ENCODE measurements around the gene DNAJC12. TPM values are rescaled to one million over a fixed set of nuclear protein-coding genes. Genes with fewer than 3 reads are reported as not detected.

Gene DNAJC12
- polyA plus RNA-seq, 2 of the 4 experiments (the other 2 are of a cell fraction), result 19.1 to 80.0 TPM

DNA sequence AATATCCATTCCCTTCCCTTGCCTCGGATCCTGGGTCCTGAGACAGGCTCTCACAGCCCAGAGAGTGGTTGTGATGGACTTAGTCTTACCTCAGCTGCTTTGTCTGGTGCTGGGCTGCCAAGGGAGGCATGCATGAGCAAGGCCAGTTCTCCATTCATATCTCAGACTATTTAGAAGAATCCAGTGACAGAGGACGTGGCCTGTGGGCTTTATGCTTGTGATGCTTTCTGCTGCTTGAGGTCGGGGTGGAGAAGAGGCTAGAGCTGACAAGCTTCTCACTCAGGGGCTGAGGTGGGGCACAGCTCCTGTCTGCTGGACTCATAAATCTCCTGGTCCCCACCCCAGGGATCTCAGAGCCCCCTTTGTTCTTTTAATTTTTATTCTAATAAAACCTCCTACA is 66.8 kb downstream of the DNAJC12 start:
- H3K4me3 ChIP-seq, result no peak overlapping the region
- TF ChIP-seq HOXB5 (CRISPR knock-in tag; IDR thresholded peaks at IDR 0.05), result no peak
- TF ChIP-seq ZNF302 (CRISPR knock-in tag; IDR thresholded peaks at IDR 0.05), result no peak
- no peak for TF ChIP-seq HEYL (CRISPR knock-in tag; IDR thresholded peaks at IDR 0.05)
- no peak for TF ChIP-seq HOXA7 (CRISPR knock-in tag; IDR thresholded peaks at IDR 0.05)
- TF ChIP-seq RARB (CRISPR knock-in tag; IDR thresholded peaks at IDR 0.05), result no peak
- CTCF ChIA-PET, result interaction anchor here (1.4 to 7.1 kb wide), 4 partner anchors 8 to 104 kb away, joined by 4 to 68 read pairs (median 8); no protein-coding TSS in a partner anchor
- H3K9me3 ChIP-seq, result no peaks in the 10 kb centered on the region
- DNase-seq (ENCODE audit: low read depth in 1 of 2, low spot score in 1 of 2), result no peak
- WGBS (ENCODE audit: missing lambda C conversion rate), result 44% methylated on average over 3 of the region's 3 CpGs
- no peak for FAIRE-seq
- H3K4me2 ChIP-seq, result no peak overlapping the region
- no peaks in the 10 kb centered on the region for H3K4me1 ChIP-seq
- H3K27ac ChIP-seq, result no peak overlapping the region
- ATAC-seq, result no peak
- POLR2A ChIA-PET, result no interaction called here

GRCh38 chr10:67770537-67770936 is 67.5 kb downstream of the DNAJC12 start:
- H3K9me3 ChIP-seq, result no peaks in the 10 kb centered on the region
- no peaks in the 10 kb centered on the region for H3K4me1 ChIP-seq
- no peak for TF ChIP-seq ZSCAN20 (CRISPR knock-in tag; IDR thresholded peaks at IDR 0.05)
- POLR2A ChIA-PET, result no interaction called here
- H3K4me2 ChIP-seq, result no peak overlapping the region
- no peak for FAIRE-seq
- DNase-seq (ENCODE audit: low read depth in 1 of 2, low spot score in 1 of 2), result no peak
- H3K4me3 ChIP-seq, result no peak overlapping the region
- H3K27ac ChIP-seq, result no peak overlapping the region
- CTCF ChIA-PET, result interaction anchor here (0.9 to 7.1 kb wide), 5 partner anchors 8 to 104 kb away, joined by 3 to 68 read pairs (median 7); no protein-coding TSS in a partner anchor
- no peak for ATAC-seq

- no peaks in the 10 kb centered on the region for H3K9me3 ChIP-seq
- H3K4me2 ChIP-seq, result no peak overlapping the region
- no peak overlapping the region for H3K27ac ChIP-seq
- H3K4me1 ChIP-seq, result no peaks in the 10 kb centered on the region
- DNase-seq (ENCODE audit: low read depth in 1 of 2, low spot score in 1 of 2) (no peak), ATAC-seq (no peak), FAIRE-seq (no peak)
- ChIA-PET POLR2A (no interaction called here), CTCF (interaction anchor here (0.5 to 7.1 kb wide), 6 partner anchors 12 to 81 kb away, joined by 3 to 68 read pairs (median 3); no protein-coding TSS in a partner anchor)
- TF ChIP-seq RCOR1 (IDR thresholded peaks at IDR 0.05; ENCODE audit: low read depth, low read length), result no peak
- TF ChIP-seq, protein P1, sequence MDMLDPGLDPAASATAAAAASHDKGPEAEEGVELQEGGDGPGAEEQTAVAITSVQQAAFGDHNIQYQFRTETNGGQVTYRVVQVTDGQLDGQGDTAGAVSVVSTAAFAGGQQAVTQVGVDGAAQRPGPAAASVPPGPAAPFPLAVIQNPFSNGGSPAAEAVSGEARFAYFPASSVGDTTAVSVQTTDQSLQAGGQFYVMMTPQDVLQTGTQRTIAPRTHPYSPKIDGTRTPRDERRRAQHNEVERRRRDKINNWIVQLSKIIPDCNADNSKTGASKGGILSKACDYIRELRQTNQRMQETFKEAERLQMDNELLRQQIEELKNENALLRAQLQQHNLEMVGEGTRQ (IDR thresholded peaks at IDR 0.05), result peak; percentile 65
- H3K4me3 ChIP-seq, result no peak overlapping the region
- 75% methylated on average over 2 of the region's 2 CpGs for WGBS (ENCODE audit: missing lambda C conversion rate)
Measured at GRCh38 chr10:67767244-67767643, 70.7 kb downstream of the DNAJC12 start.

DNA sequence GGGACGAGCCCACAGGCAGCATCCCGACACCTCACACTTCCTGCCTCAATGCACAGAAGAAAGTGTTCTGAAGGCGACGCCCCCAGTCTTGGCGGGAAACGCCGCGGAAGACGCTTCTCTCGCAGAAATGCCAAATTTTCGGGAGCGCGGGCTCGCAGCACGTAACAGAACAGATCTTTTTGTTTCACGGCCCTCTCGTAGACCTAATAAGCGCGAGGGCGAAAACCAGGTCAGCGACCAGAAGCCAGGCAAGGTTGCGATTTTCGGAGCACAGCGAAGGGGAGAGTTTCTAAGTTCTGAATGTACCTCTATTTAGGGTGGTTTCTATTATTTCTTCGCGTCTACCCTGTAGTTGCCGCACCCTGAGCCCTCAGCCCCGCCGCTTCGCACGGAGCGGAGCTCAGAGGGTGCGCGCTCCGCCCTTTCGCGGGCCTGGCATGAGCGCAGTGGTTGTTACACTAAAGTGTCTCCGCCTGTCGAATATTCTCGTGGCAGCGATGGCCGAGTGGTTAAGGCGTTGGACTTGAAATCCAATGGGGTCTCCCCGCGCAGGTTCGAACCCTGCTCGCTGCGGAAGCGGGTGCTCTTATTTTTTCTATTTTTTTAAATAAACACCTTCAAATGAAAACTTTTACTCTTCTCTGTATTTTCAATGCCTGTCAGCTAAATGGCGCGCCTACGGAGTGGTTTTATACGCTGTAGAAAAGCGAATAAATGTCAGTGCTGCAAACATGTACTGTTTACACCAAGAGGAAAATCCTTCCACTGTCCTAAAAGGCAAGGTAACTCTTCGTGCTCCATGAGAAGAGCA is 73.8 kb downstream of the DNAJC12 start:
- H3K4me2 ChIP-seq, result peak overlapping the region; percentile 92
- CTCF ChIA-PET, result interaction anchor here (0.9 to 1.5 kb wide), 5 partner anchors 13 to 445 kb away, joined by 3 to 7 read pairs (median 6); no protein-coding TSS in a partner anchor
- WGBS (ENCODE audit: missing lambda C conversion rate), result under 1% methylated on average over 54 of the region's 56 CpGs
- H3K27ac ChIP-seq, result peak overlapping the region; percentile 89 to 90
- H3K4me3 ChIP-seq, result peak overlapping the region; percentile 65
- FAIRE-seq (peak; percentile 23), DNase-seq (ENCODE audit: low read depth in 1 of 2, low spot score in 1 of 2) (peak; percentile 61 to 96), ATAC-seq (peak; percentile 83 to 90)
- H3K9me3 ChIP-seq, result no peaks in the 10 kb centered on the region
- POLR2A ChIA-PET, result interaction anchor here (0.6 to 1.1 kb wide), 2 partner anchors 16 to 264 kb away, joined by 3 to 4 read pairs; no protein-coding TSS in a partner anchor
- no peaks in the 10 kb centered on the region for H3K4me1 ChIP-seq
- TF ChIP-seq EHMT2 (IDR thresholded peaks at IDR 0.05; ENCODE audit: low read depth) (no peak), SMC3 (IDR thresholded peaks at IDR 0.05) (0 out of 3 replicates have a peak, but pooled peaks have one; percentile 31), BHLHE40 (IDR thresholded peaks at IDR 0.05; ENCODE audit: low read depth, low read length) (no peak), RFX5 (IDR thresholded peaks at IDR 0.05) (peak; percentile 47; the same call in 1 of the 2 replicates), HOXB5 (CRISPR knock-in tag; IDR thresholded peaks at IDR 0.05) (0 out of 2 replicates have a peak, but pooled peaks have one; percentile 48), MYC (IDR thresholded peaks at IDR 0.05; ENCODE audit: borderline replicate concordance, low read length) (peak; percentile 14; the same call in 1 of the 2 replicates), POLR2A (IDR thresholded peaks at IDR 0.05; ENCODE audit: low read length) (no peak), ATOH8 (CRISPR knock-in tag; IDR thresholded peaks at IDR 0.05; ENCODE audit: low read depth) (peak; percentile 60; the same call in 1 of the 2 replicates), RAD21 (conservative IDR thresholded peaks at IDR 0.05 in 1 of 2, IDR thresholded peaks at IDR 0.05 in 1 of 2) (no peak), EHF (CRISPR knock-in tag; IDR thresholded peaks at IDR 0.05) (0 out of 2 replicates have a peak, but pooled peaks have one; percentile 5), SREBF2 (IDR thresholded peaks at IDR 0.05) (peak; percentile 91), ZC3H11A (IDR thresholded peaks at IDR 0.05) (no peak), FOXS1 (CRISPR knock-in tag; IDR thresholded peaks at IDR 0.05) (no peak), ZNF302 (CRISPR knock-in tag; IDR thresholded peaks at IDR 0.05) (no peak), CHD2 (IDR thresholded peaks at IDR 0.05; ENCODE audit: low read length, partially characterized antibody) (no peak), GATA3 (IDR thresholded peaks at IDR 0.05; ENCODE audit: borderline replicate concordance) (0 out of 2 replicates have a peak, but pooled peaks have one; percentile 48)
- TF ChIP-seq, protein P2, sequence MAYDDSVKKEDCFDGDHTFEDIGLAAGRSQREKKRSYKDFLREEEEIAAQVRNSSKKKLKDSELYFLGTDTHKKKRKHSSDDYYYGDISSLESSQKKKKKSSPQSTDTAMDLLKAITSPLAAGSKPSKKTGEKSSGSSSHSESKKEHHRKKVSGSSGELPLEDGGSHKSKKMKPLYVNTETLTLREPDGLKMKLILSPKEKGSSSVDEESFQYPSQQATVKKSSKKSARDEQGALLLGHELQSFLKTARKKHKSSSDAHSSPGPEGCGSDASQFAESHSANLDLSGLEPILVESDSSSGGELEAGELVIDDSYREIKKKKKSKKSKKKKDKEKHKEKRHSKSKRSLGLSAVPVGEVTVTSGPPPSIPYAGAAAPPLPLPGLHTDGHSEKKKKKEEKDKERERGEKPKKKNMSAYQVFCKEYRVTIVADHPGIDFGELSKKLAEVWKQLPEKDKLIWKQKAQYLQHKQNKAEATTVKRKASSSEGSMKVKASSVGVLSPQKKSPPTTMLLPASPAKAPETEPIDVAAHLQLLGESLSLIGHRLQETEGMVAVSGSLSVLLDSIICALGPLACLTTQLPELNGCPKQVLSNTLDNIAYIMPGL (CRISPR knock-in tag; IDR thresholded peaks at IDR 0.05; ENCODE audit: borderline replicate concordance), result peak; percentile 99
- TF ChIP-seq, protein P3, sequence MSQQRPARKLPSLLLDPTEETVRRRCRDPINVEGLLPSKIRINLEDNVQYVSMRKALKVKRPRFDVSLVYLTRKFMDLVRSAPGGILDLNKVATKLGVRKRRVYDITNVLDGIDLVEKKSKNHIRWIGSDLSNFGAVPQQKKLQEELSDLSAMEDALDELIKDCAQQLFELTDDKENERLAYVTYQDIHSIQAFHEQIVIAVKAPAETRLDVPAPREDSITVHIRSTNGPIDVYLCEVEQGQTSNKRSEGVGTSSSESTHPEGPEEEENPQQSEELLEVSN (IDR thresholded peaks at IDR 0.05; ENCODE audit: borderline replicate concordance, low read depth), result peak; percentile 99

All from A549 (cell line).